ENCODE measurements around the gene KCNG2. TPM values are rescaled to one million over a fixed set of nuclear protein-coding genes. Genes with fewer than 3 reads are reported as not detected.

KCNG2 gene
- total and polyA plus RNA-seq, 5 experiments from 2014 or later, result not detected

DNA sequence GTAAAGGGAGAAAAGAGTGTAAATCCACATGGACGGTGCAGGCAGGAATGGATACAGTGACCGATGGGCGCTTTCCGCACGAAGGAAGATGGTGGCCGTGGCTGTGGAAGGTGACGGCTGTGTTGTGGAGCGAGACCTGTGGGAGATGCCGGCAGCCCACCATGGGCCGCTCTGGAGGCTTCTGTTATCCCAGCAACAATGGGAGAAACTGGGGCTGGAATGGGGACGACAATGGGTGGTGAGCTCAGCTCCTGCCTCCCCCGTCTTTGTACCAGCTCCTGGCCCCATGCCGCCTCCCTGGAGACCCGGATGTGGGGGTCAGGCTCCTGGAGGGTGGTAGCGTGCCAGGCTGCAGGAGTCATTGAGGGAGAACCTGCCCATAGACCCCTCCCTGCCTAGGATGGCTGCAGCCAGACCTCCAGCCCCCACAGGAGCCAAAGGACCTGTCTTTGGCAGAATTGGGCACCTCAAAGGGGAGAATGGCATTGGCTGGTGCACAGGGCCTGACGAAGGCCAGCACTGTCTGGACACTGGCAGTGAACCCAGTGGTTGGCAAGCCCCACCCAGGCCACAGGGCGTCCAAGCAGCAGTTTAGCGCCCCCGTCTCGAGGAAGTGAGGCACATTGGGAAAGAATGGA lies 81.1 kb downstream of the KCNG2 start:
- no peaks in the 10 kb centered on the region for H3K36me3 Mint-ChIP-seq
- ATAC-seq, result no peak
- no peaks in the 10 kb centered on the region for H3K9me3 Mint-ChIP-seq
- peak overlapping the region in 1 of 10 donors; percentile 54 for H3K27ac Mint-ChIP-seq
- DNase-seq, result no peak
- H3K4me3 Mint-ChIP-seq, result no peak overlapping the region
- peaks cover 0 to 5% (median 0%) of the 10 kb centered on the region in 5 donors for H3K27me3 Mint-ChIP-seq
- POLR2A ChIA-PET, result no interaction called here
- H3K4me1 Mint-ChIP-seq, result no peaks in the 10 kb centered on the region

DNA sequence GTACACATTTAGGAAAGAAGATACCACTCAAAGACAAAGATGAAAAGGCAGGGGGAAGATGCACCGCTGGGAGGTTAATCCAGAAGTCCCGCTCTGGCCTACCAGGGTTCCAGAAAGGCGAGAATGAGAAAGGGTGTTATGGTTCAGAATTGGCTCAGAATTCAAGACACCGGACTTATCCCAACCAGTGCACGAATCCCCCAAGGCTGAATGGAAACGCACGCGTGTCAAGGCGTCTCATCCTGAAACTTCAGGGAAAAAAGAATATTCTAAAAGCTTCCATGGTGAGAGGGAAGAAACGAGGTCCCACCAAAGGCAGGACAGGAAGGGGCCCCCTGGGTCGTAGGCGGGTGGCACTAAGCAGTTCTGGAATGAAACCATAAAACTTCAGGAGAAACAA lies 81.8 kb downstream of the KCNG2 start:
- Mint-ChIP-seq H3K9me3 (no peaks in the 10 kb centered on the region), H3K27ac (peak overlapping the region in 1 of 10 donors; percentile 54), H3K36me3 (no peaks in the 10 kb centered on the region), H3K4me1 (no peaks in the 10 kb centered on the region), H3K27me3 (peaks cover 0 to 5% (median 0%) of the 10 kb centered on the region in 5 donors), H3K4me3 (no peak overlapping the region)
- ATAC-seq (no peak), DNase-seq (no peak)
- POLR2A ChIA-PET, result no interaction called here

GRCh38 chr18:79881695-79882094 lies 84.0 kb downstream of the KCNG2 start:
- POLR2A ChIA-PET, result interaction anchor here (0.6 kb wide), 1 partner anchor 187 kb away, joined by 3 read pairs; no protein-coding TSS in a partner anchor
- peaks cover 0 to 4% (median 0%) of the 10 kb centered on the region in 4 donors for H3K4me1 Mint-ChIP-seq
- DNase-seq, result no peak
- no peak overlapping the region for H3K27ac Mint-ChIP-seq
- no peak for ATAC-seq
- no peaks in the 10 kb centered on the region for H3K36me3 Mint-ChIP-seq
- peaks cover 0 to 1% (median 0%) of the 10 kb centered on the region in 5 donors for H3K27me3 Mint-ChIP-seq
- no peaks in the 10 kb centered on the region for H3K9me3 Mint-ChIP-seq
- no peak overlapping the region for H3K4me3 Mint-ChIP-seq

- peaks cover 0 to under 1% (median 0%) of the 10 kb centered on the region in 9 donors for H3K9me3 Mint-ChIP-seq
- no peaks in the 10 kb centered on the region for H3K27me3 Mint-ChIP-seq
- DNase-seq (no peak), ATAC-seq (no peak)
- no peak overlapping the region for H3K4me3 Mint-ChIP-seq
- H3K36me3 Mint-ChIP-seq, result no peaks in the 10 kb centered on the region
- H3K4me1 Mint-ChIP-seq, result peaks cover 0 to 4% (median 0%) of the 10 kb centered on the region in 4 donors
- POLR2A ChIA-PET, result interaction anchor here (0.6 kb wide), 1 partner anchor 186 kb away, joined by 3 read pairs; no protein-coding TSS in a partner anchor
- no peak overlapping the region for H3K27ac Mint-ChIP-seq
Observed at GRCh38 chr18:79882522-79883241, 84.9 kb downstream of the KCNG2 start.

GRCh38 chr18:79883461-79884293 lies 85.9 kb downstream of the KCNG2 start:
- DNase-seq (no peak), ATAC-seq (no peak)
- H3K36me3 Mint-ChIP-seq, result no peaks in the 10 kb centered on the region
- H3K4me3 Mint-ChIP-seq, result no peak overlapping the region
- H3K9me3 Mint-ChIP-seq, result peaks cover 0 to 5% (median 0%) of the 10 kb centered on the region in 9 donors
- H3K4me1 Mint-ChIP-seq, result peaks cover 0 to 4% (median 0%) of the 10 kb centered on the region in 4 donors
- H3K27me3 Mint-ChIP-seq, result no peaks in the 10 kb centered on the region
- no peak overlapping the region for H3K27ac Mint-ChIP-seq
- POLR2A ChIA-PET, result interaction anchor here (0.6 kb wide), 1 partner anchor 173 kb away, joined by 3 read pairs; no protein-coding TSS in a partner anchor

DNA sequence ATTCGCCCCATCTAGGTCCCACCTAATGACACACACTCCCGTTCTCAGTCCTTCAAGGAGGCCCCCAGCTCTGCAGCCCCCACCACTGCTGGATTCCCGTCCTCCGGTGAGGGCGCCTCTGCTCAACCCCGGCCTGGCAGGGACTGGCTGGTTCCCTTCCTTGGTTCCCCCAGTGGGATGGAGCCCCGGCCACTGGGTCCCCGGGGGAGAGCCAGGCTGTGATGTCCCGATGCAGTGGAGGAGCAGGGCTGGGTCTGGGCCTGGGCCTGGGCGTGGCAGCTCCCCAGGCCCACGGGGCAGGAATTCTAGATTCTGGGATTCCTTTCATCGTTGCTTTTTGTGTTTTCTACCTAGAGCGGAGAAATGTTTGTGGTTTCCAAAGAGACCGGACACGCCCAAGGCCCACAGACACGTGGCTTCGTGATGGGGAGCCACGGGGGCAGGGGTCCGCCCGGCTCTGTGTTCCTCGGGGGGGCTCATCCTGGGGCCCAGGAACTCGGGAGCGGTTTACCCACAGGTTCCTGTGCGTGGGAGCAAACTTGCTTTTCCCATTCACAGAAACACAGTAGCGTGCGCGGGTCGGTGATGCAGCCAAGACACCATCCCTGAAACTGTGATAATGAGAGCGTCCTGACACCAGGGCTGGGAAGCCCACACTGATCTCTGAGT lies 86.7 kb downstream of the KCNG2 start:
- Mint-ChIP-seq H3K4me1 (peaks cover 0 to 4% (median 0%) of the 10 kb centered on the region in 4 donors), H3K27me3 (no peaks in the 10 kb centered on the region), H3K27ac (peak overlapping the region in 2 of 10 donors; percentile 19 to 43), H3K4me3 (no peak overlapping the region), H3K9me3 (peaks cover 0 to 13% (median 7%) of the 10 kb centered on the region in 9 donors), H3K36me3 (peaks cover 0 to 1% (median 0%) of the 10 kb centered on the region in 3 donors)
- POLR2A ChIA-PET, result interaction anchor here (0.6 kb wide), 2 partner anchors 100 to 174 kb away, joined by 3 read pairs; no protein-coding TSS in a partner anchor
- ATAC-seq, result no peak
- no peak for DNase-seq

GRCh38 chr18:79884963-79885728 lies 87.4 kb downstream of the KCNG2 start:
- no peaks in the 10 kb centered on the region for H3K27me3 Mint-ChIP-seq
- ATAC-seq (peak in 1 of 2 donors; percentile 75), DNase-seq (peak in 3 of 10 donors; percentile 2 to 12 (median 9))
- POLR2A ChIA-PET, result interaction anchor here (0.6 kb wide), 2 partner anchors 30 to 100 kb away, joined by 3 read pairs; no protein-coding TSS in a partner anchor
- H3K27ac Mint-ChIP-seq, result peak overlapping the region in 3 of 10 donors; percentile 19 to 43 (median 28)
- H3K4me3 Mint-ChIP-seq, result no peak overlapping the region
- H3K9me3 Mint-ChIP-seq, result peaks cover 0 to 19% (median 14%) of the 10 kb centered on the region in 9 donors
- peaks cover 0 to 4% (median 0%) of the 10 kb centered on the region in 4 donors for H3K4me1 Mint-ChIP-seq
- H3K36me3 Mint-ChIP-seq, result peaks cover 0 to 1% (median under 1%) of the 10 kb centered on the region in 3 donors

DNA sequence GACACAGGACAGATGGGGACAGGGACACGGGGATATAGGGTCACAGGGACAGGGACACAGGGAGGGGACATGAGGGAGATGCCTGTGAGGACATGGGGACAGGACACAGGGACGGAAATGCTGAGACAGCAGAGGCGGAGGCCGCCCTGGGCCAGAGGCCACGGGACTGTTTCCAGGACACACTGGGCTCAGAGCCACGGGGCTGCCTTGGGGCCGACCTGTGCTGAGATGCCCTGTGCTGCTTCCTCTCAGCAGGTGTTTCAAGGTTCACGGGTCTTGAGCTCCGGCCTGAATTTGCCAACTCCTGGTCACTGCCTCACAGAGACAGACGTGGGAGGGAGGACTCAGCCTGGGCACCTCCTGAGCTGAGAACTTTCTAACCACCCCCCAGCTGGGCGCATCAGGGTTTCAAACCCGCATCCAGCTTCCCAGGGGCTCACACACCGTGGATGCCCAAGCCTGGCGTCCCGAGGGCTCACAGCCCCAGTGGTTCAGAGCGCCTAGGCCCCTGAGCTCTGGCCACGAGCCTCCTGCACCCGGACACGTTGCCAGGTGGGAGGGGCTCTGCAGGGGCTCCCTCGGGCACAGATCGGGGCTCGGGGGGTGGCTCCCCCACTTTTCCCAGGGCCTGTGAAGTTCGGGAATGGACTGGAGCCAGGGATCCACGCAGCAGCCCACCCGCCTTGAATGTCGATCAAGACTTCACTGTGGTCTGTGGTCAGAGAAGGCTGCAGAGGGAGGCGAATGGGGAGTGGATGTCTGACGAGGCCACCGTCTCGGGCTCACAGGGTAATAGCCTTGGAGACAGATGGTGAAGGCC lies 89.7 kb downstream of the KCNG2 start:
- Mint-ChIP-seq H3K36me3 (peaks cover 0 to 20% (median 1%) of the 10 kb centered on the region in 3 donors), H3K4me3 (no peak overlapping the region), H3K27ac (no peak overlapping the region), H3K4me1 (peaks cover 0 to 4% (median 0%) of the 10 kb centered on the region in 4 donors), H3K27me3 (no peaks in the 10 kb centered on the region), H3K9me3 (peaks cover 0 to 41% (median 33%) of the 10 kb centered on the region in 9 donors)
- DNase-seq, result no peak
- POLR2A ChIA-PET, result no interaction called here
- no peak for ATAC-seq

DNA sequence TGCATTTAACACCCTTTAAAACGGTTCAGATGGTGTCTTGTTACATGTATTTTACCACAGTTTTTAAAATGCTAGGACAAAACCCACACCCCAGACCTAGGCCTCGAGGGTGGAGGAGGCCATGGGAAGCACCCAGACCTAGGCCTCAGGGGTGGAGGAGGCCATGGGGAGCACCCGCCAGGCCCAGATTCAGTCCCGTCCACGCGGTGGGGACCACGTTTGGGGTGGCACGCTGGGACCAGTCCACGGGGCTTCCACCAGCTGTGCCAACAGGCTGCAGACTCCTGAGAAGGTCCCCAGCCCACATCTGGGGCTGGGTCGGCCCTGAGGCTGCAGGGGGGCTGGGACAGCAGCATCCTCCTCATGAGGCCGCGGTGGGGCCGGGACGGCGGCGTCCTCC lies 90.3 kb downstream of the KCNG2 start:
- Mint-ChIP-seq H3K4me3 (no peak overlapping the region), H3K9me3 (peaks cover 0 to 47% (median 39%) of the 10 kb centered on the region in 9 donors), H3K36me3 (peaks cover 0 to 27% (median 1%) of the 10 kb centered on the region in 3 donors), H3K4me1 (peaks cover 0 to 4% (median 0%) of the 10 kb centered on the region in 4 donors), H3K27me3 (no peaks in the 10 kb centered on the region), H3K27ac (no peak overlapping the region)
- ATAC-seq (no peak), DNase-seq (no peak)
- POLR2A ChIA-PET, result no interaction called here

DNA sequence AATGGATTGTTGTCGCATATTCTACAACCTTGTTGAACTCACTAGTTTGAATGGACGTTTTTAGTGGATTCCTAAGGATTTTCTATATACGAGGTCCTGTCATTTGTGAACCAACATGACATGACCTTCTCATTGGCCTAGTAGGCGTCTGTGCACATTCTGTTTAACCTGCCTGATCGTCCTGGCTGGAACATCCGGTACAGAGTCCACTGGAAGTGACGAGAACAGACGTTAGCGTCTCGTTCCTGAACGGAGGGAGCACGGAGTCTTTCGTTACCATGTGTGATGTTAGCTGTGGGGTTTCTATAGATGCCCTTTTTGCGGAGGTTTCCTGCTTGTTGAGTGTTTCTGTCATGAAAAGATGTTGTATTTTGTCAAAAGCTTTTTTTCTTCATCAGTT lies 91.8 kb downstream of the KCNG2 start:
- H3K4me1 Mint-ChIP-seq, result peaks cover 0 to 4% (median 0%) of the 10 kb centered on the region in 4 donors
- peaks cover under 1 to 61% (median 54%) of the 10 kb centered on the region in 9 donors for H3K9me3 Mint-ChIP-seq
- no peak overlapping the region for H3K4me3 Mint-ChIP-seq
- peaks cover 0 to 40% (median 1%) of the 10 kb centered on the region in 3 donors for H3K36me3 Mint-ChIP-seq
- POLR2A ChIA-PET, result no interaction called here
- H3K27me3 Mint-ChIP-seq, result no peaks in the 10 kb centered on the region
- H3K27ac Mint-ChIP-seq, result peak overlapping the region in 1 of 10 donors; percentile 31
- DNase-seq (no peak), ATAC-seq (no peak)

DNA sequence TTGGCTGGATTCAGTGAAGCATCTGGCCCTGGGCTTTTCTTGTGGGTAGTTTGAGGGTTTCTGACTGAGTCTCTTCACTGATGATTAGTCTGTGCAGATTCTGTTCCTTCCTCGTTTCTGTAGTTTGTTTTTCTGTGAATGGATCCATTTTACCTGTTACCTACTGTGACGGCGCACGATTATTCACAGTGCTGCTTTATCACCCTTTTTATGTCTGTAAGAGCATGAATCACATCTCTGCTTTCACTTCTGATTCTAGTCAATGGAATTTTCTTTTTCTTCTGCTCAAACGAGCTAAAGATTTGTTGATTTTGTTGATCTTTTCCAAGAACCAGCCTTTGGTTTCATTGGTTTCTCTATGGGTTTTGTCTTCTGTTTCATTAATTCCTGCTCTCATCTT lies 92.9 kb downstream of the KCNG2 start:
- Mint-ChIP-seq H3K36me3 (peaks cover 0 to 49% (median 1%) of the 10 kb centered on the region in 3 donors), H3K9me3 (peaks cover 12 to 71% (median 63%) of the 10 kb centered on the region in 9 donors), H3K27me3 (peaks cover 0 to 6% (median 0%) of the 10 kb centered on the region in 5 donors), H3K4me3 (no peak overlapping the region), H3K4me1 (no peaks in the 10 kb centered on the region), H3K27ac (peak overlapping the region in 1 of 10 donors; percentile 55)
- no peak for DNase-seq
- POLR2A ChIA-PET, result no interaction called here
- no peak for ATAC-seq
